Measurements from ENCODE around the gene LINGO3. TPM values are rescaled to one million over a fixed set of nuclear protein-coding genes. Genes with fewer than 3 reads are reported as not detected.

LINGO3 gene
- total RNA-seq, 1 experiment from 2014 or later = not detected

DNA sequence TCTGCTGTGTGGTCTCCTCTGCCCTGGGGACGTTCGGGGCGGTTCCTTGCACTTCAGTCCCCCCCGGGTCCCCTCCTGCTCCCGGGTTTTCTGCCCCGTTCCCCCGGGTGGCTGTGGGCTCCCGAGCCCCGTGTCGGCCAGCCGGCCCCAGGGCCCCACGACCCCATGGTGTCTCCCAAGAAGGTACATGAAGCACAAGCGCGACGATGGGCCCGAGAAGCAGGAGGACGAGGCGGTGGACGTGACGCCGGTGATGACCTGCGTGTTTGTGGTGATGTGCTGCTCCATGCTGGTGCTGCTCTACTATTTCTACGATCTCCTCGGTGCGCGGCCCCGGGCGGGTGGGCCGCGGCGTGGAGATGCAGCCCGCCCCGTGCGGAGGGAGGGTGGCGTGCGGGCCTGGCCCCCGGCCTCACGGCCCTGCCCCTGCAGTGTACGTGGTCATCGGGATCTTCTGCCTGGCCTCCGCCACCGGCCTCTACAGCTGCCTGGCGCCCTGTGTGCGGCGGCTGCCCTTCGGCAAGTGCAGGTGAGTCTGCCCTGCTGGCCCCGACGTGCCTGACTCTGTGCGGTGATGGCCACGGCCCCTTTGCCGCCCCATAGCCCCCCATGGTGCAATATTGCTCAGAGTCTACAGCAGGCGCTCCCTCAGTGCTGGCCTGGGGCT is 31.8 kb upstream of the LINGO3 start:
- DNase-seq (ENCODE audit: low read depth) = no peak

- no peak for DNase-seq (ENCODE audit: low read depth)
Observed at GRCh38 chr19:2338751-2339643, 31.0 kb upstream of the LINGO3 start.

DNA sequence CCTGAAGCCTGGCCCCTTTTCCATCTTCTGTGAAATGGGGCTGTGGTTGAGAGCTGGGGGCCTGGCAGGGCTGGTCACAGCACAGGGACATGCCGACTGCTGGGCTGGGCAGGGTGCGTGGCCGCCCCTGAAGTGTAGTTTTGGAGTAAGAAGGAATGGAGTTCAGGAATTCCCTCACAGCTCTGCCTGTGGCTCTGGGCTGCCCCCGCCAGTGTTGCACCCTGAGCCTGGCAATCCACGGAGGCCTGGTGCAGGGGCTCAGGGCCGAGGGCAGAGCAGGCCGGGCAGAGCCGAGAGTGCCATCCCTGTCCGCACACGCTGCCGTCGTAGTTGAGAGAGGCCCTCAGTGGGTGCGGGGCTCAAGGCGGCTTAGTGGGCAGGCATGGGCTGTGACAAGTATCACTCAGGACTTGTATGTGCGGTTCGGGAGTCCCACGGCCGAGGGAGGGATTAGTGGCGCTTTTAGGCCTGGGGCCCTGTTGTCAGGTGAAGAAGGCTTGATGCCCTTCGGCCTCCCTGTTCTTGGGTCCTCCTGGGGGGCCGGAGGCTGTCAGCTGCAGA is 30.2 kb upstream of the LINGO3 start:
- DNase-seq (ENCODE audit: low read depth) = no peak

- no peak for DNase-seq (ENCODE audit: low read depth)
Observed at GRCh38 chr19:2337329-2337707, 29.4 kb upstream of the LINGO3 start.

- DNase-seq (ENCODE audit: low read depth) = no peak
Observed at GRCh38 chr19:2336528-2337328, 28.8 kb upstream of the LINGO3 start.

- no peak for DNase-seq (ENCODE audit: low read depth)
Observed at GRCh38 chr19:2335848-2336247, 27.9 kb upstream of the LINGO3 start.

GRCh38 chr19:2334986-2335846 is 27.3 kb upstream of the LINGO3 start:
- no peak for DNase-seq (ENCODE audit: low read depth)

DNA sequence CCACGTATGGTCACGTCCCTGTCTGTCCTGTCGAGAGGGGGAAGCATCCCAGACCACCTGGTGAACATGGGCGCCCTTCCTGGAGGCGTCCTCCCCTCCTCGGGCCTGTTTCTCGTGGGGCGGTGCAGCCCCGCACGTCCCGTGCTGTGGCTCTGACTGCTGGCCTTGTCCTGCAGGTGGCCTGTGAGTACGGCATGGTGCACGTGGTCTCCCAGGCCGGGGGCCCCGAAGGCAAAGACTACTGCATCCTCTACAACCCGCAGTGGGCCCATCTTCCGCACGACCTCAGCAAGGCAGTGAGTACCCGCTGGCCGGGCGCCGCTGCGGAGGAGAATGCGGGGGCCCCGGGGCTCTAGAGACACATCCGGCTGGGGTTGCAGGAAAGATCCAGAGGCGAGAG is 26.5 kb upstream of the LINGO3 start:
- DNase-seq (ENCODE audit: low read depth) = no peak

DNA sequence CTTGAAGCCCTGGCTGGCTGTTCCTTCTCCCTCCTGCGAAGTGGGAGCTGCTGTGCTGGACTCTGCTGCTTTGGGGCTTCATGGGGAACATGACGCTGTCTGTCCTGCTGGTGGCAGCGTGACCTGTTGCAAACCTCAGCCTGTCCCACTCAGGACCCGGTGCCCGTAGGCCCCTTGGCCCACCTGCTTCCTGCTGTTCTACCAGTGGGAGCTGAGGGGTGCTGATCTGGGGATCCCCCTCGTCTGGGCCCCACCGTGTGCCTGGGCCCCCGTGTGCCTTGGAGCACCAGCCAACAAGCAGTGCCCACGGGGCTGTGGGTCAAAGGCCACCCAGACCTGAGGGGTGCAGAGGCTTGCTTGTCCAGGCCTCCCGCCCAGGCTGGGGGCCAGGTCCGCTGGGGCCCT is 25.9 kb upstream of the LINGO3 start:
- DNase-seq (ENCODE audit: low read depth) = no peak

DNA sequence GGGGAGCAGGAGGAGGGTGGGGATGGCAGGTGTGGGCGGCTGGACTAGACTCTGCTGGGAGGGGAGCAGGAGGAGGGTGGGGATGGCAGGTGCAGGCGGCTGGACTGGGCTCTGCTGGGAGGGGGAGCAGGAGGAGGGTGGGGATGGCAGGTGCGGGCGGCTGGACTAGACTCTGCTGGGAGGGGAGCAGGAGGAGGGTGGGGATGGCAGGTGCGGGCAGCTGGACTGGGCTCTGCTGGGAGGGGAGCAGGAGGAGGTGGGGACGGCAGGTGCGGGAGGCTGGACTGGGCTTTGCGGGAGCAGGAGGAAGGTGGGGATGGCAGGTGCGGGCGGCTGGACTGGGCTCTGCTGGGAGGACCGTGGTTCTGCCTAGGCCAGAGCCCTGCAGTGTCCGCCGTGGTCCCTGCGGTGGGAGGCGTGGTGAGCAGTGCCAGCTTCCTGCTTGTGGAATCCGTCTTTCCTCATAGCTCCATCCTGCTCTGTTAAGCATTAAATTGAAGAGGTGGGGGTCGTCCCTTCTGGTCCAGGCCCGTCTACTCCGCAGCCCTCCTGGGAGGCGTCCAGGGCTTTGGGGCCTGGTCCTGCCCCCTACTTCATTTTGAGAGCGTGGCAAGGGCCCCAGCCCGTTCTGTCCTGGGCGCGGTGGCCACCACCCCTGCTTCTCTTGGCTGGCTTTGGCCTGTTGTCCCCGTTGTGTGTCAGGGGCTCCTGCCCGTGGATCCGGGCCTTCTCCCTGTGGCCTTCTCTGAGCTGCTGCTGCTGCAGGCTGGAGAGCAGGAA is 25.3 kb upstream of the LINGO3 start:
- no peak for DNase-seq (ENCODE audit: low read depth)

GRCh38 chr19:2332341-2333026 is 24.5 kb upstream of the LINGO3 start:
- DNase-seq (ENCODE audit: low read depth) = no peak

GRCh38 chr19:2331601-2332246 is 23.8 kb upstream of the LINGO3 start:
- DNase-seq (ENCODE audit: low read depth) = no peak

DNA sequence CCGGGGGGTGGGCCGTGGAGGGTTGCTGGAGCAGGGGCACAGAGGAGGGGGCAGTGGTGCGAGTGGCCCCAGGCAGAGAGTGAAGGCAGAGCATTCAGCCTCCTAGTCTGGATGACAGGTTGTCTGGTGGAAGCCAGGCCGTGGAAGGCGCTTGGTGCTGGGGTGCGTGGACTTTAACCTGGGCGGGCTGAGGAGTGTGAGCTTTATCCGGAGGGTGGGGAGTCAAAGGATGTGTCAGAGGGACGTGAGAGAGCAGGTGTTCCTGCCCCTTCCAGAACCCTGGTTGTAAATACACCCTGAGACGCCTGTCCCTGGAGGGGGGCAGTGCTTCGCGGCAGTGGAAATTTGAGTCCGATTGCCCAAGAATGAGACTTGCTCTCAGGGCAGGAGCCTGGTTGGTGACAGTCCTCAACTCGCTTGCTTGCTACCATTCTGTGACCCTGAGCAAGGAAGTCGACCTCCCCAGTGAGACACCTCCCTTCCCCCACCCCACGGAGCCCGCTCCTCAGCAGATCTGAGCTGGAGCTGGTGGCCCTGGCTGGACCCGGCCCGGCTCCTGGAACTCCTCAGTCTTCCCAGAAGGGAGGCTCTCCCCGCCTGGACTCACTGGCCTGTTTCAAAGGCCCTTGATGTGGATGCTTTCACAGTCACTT is 22.8 kb upstream of the LINGO3 start:
- DNase-seq (ENCODE audit: low read depth) = no peak

- no peak for DNase-seq (ENCODE audit: low read depth)
Observed at GRCh38 chr19:2330255-2330631, 22.3 kb upstream of the LINGO3 start.

- no peak for DNase-seq (ENCODE audit: low read depth)
Observed at GRCh38 chr19:2329501-2329916, 21.6 kb upstream of the LINGO3 start.

GRCh38 chr19:2329149-2329478 is 21.2 kb upstream of the LINGO3 start:
- DNase-seq (ENCODE audit: low read depth) = no peak

GRCh38 chr19:2328401-2329148 is 20.6 kb upstream of the LINGO3 start, which contains the start of the genes LSM7 and SPPL2B:
TSS of gene LSM7 (minus strand) at chr19:2328586. CDS start at chr19:2328566, 20 bp downstream.
TSS of gene SPPL2B (plus strand) at chr19:2328684. CDS start at chr19:2328710, 26 bp downstream.
- peak; percentile 85 for DNase-seq (ENCODE audit: low read depth)
